ENCODE measurements around the gene ADGRV1. TPM values are rescaled to one million over a fixed set of nuclear protein-coding genes. Genes with fewer than 3 reads are reported as not detected.

The ADGRV1 gene
- total and polyA plus RNA-seq, 3 donors from 2014 or later, result 10.8 to 18.0 (median 12.6) TPM

- no peaks in the 10 kb centered on the region for H3K27me3 ChIP-seq
- H3K4me3 ChIP-seq, result no peak overlapping the region
- H3K36me3 ChIP-seq (ENCODE audit: low read depth, missing control alignments), result no peaks in the 10 kb centered on the region
- H3K4me1 ChIP-seq, result peaks cover 27% of the 10 kb centered on the region
- H3K9me3 ChIP-seq, result no peaks in the 10 kb centered on the region
- DNase-seq, result no peak
- H3K27ac ChIP-seq, result peak overlapping the region; percentile 61 to 65
- WGBS, 2 donors, result 68 to 79% methylated on average over 7 of the region's 7 CpGs
- intact Hi-C loops (cut with DNase I; ENCODE audit: low total_unique reads), result no loop called here
- TF ChIP-seq CTCF (IDR thresholded peaks at IDR 0.05) (no peak), POLR2A (IDR thresholded peaks at IDR 0.05) (no peak)
These were observed 562.9 kb downstream of the ADGRV1 start for GRCh38 chr5:91121347-91121993.

DNA sequence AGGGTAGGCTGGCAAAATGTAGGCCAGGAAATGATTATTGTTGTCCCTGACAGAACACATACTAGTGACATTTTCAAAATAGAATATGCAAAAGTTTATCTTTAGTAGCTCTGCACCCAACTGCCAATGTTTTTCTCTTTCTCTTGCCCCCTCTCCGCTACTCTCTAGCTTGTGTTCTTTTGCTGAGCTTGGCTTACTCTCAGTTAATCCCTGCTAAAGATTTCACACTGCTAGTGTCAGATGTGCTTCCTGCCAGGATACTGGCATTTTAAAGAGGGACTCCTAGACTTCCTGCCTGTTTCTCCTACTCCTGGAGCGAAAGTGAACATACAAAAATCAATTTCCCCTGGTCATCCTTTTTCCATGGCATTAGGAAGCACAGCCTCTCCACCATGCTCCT lies 564.1 kb downstream of the ADGRV1 start:
- 63 to 85% methylated on average over 2 of the region's 2 CpGs for WGBS, 2 donors
- H3K27ac ChIP-seq, result peak overlapping the region; percentile 16 to 65
- H3K4me3 ChIP-seq, result no peak overlapping the region
- DNase-seq, result no peak
- TF ChIP-seq POLR2A (IDR thresholded peaks at IDR 0.05) (no peak), CTCF (IDR thresholded peaks at IDR 0.05) (no peak)
- no peaks in the 10 kb centered on the region for H3K36me3 ChIP-seq (ENCODE audit: low read depth, missing control alignments)
- H3K27me3 ChIP-seq, result no peaks in the 10 kb centered on the region
- H3K4me1 ChIP-seq, result peaks cover 37% of the 10 kb centered on the region
- no peaks in the 10 kb centered on the region for H3K9me3 ChIP-seq
- intact Hi-C loops (cut with DNase I; ENCODE audit: low total_unique reads), result no loop called here

GRCh38 chr5:91123291-91123690 lies 564.7 kb downstream of the ADGRV1 start:
- H3K4me3 ChIP-seq, result no peak overlapping the region
- whole genome bisulfite sequencing, 2 donors, result 48 to 55% methylated on average over 3 of the region's 3 CpGs
- no peaks in the 10 kb centered on the region for H3K36me3 ChIP-seq (ENCODE audit: low read depth, missing control alignments)
- no peaks in the 10 kb centered on the region for H3K27me3 ChIP-seq
- intact Hi-C loops (cut with DNase I; ENCODE audit: low total_unique reads), result no loop called here
- TF ChIP-seq CTCF (IDR thresholded peaks at IDR 0.05), result no peak
- TF ChIP-seq POLR2A (IDR thresholded peaks at IDR 0.05), result no peak
- H3K4me1 ChIP-seq, result peaks cover 40% of the 10 kb centered on the region
- H3K9me3 ChIP-seq, result no peaks in the 10 kb centered on the region
- no peak for DNase-seq
- H3K27ac ChIP-seq, result peak overlapping the region in 1 of 2 donors; percentile 64

DNA sequence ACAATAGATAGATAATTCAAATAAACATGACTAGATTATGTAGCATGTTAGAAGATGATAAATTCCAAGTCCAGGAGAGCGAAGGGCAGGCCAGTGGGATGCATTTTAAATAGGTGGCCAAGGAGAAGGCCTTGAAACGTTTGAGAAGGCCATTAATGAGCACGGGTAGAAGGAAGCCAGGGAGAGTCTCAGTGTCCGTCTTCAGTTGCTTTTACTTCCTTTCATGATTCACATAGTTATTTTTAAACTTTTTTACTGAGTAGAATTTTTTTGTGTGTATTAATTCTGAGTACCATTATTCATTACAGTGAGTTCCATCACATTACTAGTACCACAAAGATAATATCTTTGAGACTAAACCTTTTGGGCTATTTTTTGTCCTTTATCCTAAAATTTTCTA lies 565.3 kb downstream of the ADGRV1 start:
- H3K27me3 ChIP-seq, result no peaks in the 10 kb centered on the region
- peaks cover 40% of the 10 kb centered on the region for H3K4me1 ChIP-seq
- no peak overlapping the region for H3K4me3 ChIP-seq
- H3K9me3 ChIP-seq, result no peaks in the 10 kb centered on the region
- TF ChIP-seq CTCF (IDR thresholded peaks at IDR 0.05), result no peak
- no peak for TF ChIP-seq POLR2A (IDR thresholded peaks at IDR 0.05)
- WGBS, 2 donors, result 36 to 54% methylated on average over 4 of the region's 4 CpGs
- H3K36me3 ChIP-seq (ENCODE audit: low read depth, missing control alignments), result no peaks in the 10 kb centered on the region
- intact Hi-C loops (cut with DNase I; ENCODE audit: low total_unique reads), result no loop called here
- peak overlapping the region; percentile 27 to 64 for H3K27ac ChIP-seq
- DNase-seq, result no peak

- Histone ChIP-seq H3K4me1 (peaks cover 36% of the 10 kb centered on the region), H3K27ac (peak overlapping the region; percentile 43 to 64), H3K4me3 (no peak overlapping the region), H3K36me3 (ENCODE audit: low read depth, missing control alignments) (no peaks in the 10 kb centered on the region), H3K27me3 (no peaks in the 10 kb centered on the region), H3K9me3 (no peaks in the 10 kb centered on the region)
- TF ChIP-seq POLR2A (IDR thresholded peaks at IDR 0.05), result no peak
- TF ChIP-seq CTCF (IDR thresholded peaks at IDR 0.05), result no peak
- intact Hi-C loops (cut with DNase I; ENCODE audit: low total_unique reads), result no loop called here
- 53 to 59% methylated on average over 1 of the region's 1 CpG for WGBS, 2 donors
- no peak for DNase-seq
These were observed 567.3 kb downstream of the ADGRV1 start for GRCh38 chr5:91125916-91126315.
